Measurements from ENCODE around the gene USP17L13. TPM values are rescaled to one million over a fixed set of nuclear protein-coding genes. Genes with fewer than 3 reads are reported as not detected.
"Not testable (repeated sequence)": the region's sequence is repeated elsewhere in the genome, so short reads cannot be mapped to it uniquely, and the experiment has no call there.

The USP17L13 gene
- not detected for total RNA-seq

DNA sequence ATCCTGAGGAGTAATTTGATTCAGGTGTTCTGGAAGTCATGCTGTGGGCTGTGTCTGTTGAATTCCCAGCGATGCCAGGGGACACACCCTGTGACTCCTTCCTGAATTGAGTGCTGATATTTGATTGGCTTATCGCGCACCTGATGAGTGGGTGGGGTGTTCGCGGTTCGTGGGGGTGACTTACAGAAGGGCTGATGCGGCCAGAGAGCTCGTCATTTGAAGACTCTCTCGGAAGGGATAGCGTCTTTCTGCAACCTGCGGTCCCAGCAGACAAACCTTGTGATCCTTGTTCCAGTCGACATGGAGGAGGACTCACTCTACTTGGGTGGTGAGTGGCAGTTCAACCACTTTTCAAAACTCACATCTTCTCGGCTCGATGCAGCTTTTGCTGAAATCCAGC, at the start of gene USP17L13:
TSS of gene USP17L13 (plus strand) at position 301 of the 400 bp plus-strand sequence. CDS start at position 301, 0 bp downstream.
- intact Hi-C loops (cut with DNase I; ENCODE audit: low total_unique reads); H3K4me3 ChIP-seq (ENCODE audit: low read depth, poor library complexity, severe bottlenecking); DNase-seq (ENCODE audit: low spot score in 2 of 2): not testable (repeated sequence)
- WGBS, 2 donors = no CpG with 5 or more reads among the region's 14 CpGs

GRCh38 chr4:9210357-9210756, 14.3 kb upstream of the USP17L13 start, which contains the start of gene USP17L10:
TSS of gene USP17L10 (plus strand) at chr4:9210657. CDS start at chr4:9210657, 0 bp downstream.
- DNase-seq (ENCODE audit: low spot score in 2 of 2); intact Hi-C loops (cut with DNase I; ENCODE audit: low total_unique reads); H3K4me3 ChIP-seq (ENCODE audit: low read depth, poor library complexity, severe bottlenecking): not testable (repeated sequence)
- WGBS, 2 donors = 87% methylated on average over 3 of the region's 13 CpGs; no CpG with 5 or more reads in 1 of the 2 donors

- H3K4me3 ChIP-seq (ENCODE audit: low read depth, poor library complexity, severe bottlenecking); intact Hi-C loops (cut with DNase I; ENCODE audit: low total_unique reads): not testable (repeated sequence)
- WGBS, 2 donors = 79 to 81% methylated on average over 10 to 11 of the region's 14 CpGs
- peak in 1 of 2 donors; percentile 49 for DNase-seq (ENCODE audit: low spot score in 2 of 2)
Observed at GRCh38 chr4:9214701-9215100, 10.0 kb upstream of the USP17L13 start.

- intact Hi-C loops (cut with DNase I; ENCODE audit: low total_unique reads); H3K4me3 ChIP-seq (ENCODE audit: low read depth, poor library complexity, severe bottlenecking); DNase-seq (ENCODE audit: low spot score in 2 of 2): not testable (repeated sequence)
- WGBS, 2 donors = no CpG with 5 or more reads among the region's 14 CpGs
Observed at GRCh38 chr4:9215105-9215504, 9.6 kb upstream of the USP17L13 start, which contains the start of gene USP17L11. TSS of gene USP17L11 (plus strand) at chr4:9215405. CDS start at chr4:9215405, 0 bp downstream.

GRCh38 chr4:9219852-9220251, 4.8 kb upstream of the USP17L13 start, which contains the start of gene USP17L12:
TSS of gene USP17L12 (plus strand) at chr4:9220152. CDS start at chr4:9220152, 0 bp downstream.
- WGBS, 2 donors = no CpG with 5 or more reads among the region's 13 CpGs
- H3K4me3 ChIP-seq (ENCODE audit: low read depth, poor library complexity, severe bottlenecking); intact Hi-C loops (cut with DNase I; ENCODE audit: low total_unique reads); DNase-seq (ENCODE audit: low spot score in 2 of 2): not testable (repeated sequence)

- peak in 1 of 2 donors; percentile 84 for DNase-seq (ENCODE audit: low spot score in 2 of 2)
- intact Hi-C loops (cut with DNase I; ENCODE audit: low total_unique reads); H3K4me3 ChIP-seq (ENCODE audit: low read depth, poor library complexity, severe bottlenecking): not testable (repeated sequence)
- WGBS, 2 donors = 84 to 89% methylated on average over 5 of the region's 8 CpGs
Observed at GRCh38 chr4:9230249-9230648, 5.6 kb downstream of the USP17L13 start.

DNA sequence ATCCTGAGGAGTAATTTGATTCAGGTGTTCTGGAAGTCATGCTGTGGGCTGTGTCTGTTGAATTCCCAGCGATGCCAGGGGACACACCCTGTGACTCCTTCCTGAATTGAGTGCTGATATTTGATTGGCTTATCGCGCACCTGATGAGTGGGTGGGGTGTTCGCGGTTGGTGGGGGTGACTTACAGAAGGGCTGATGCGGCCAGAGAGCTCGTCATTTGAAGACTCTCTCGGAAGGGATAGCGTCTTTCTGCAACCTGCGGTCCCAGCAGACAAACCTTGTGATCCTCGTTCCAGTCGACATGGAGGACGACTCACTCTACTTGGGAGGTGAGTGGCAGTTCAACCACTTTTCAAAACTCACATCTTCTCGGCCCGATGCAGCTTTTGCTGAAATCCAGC, 9.4 kb downstream of the USP17L13 start, which contains the start of gene USP17L15:
TSS of gene USP17L15 (plus strand) at position 301 of the 400 bp plus-strand sequence. CDS start at position 301, 0 bp downstream.
- H3K4me3 ChIP-seq (ENCODE audit: low read depth, poor library complexity, severe bottlenecking); DNase-seq (ENCODE audit: low spot score in 2 of 2); intact Hi-C loops (cut with DNase I; ENCODE audit: low total_unique reads): not testable (repeated sequence)
- no CpG with 5 or more reads among the region's 15 CpGs for WGBS, 2 donors

- intact Hi-C loops (cut with DNase I; ENCODE audit: low total_unique reads); H3K4me3 ChIP-seq (ENCODE audit: low read depth, poor library complexity, severe bottlenecking): not testable (repeated sequence)
- DNase-seq (ENCODE audit: low spot score in 2 of 2) = peak in 1 of 2 donors; percentile 63
- WGBS, 2 donors = no CpG with 5 or more reads among the region's 12 CpGs
Observed at GRCh38 chr4:9238461-9238860, 13.8 kb downstream of the USP17L13 start.

- H3K4me3 ChIP-seq (ENCODE audit: low read depth, poor library complexity, severe bottlenecking); intact Hi-C loops (cut with DNase I; ENCODE audit: low total_unique reads); DNase-seq (ENCODE audit: low spot score in 2 of 2): not testable (repeated sequence)
- WGBS, 2 donors = 91 to 93% methylated on average over 10 to 14 of the region's 14 CpGs
Observed at GRCh38 chr4:9243579-9243978, 18.9 kb downstream of the USP17L13 start, which contains the start of gene USP17L17. TSS of gene USP17L17 (plus strand) at chr4:9243879. CDS start at chr4:9243879, 0 bp downstream.

- WGBS, 2 donors = 91 to 93% methylated on average over 11 to 14 of the region's 26 CpGs
- DNase-seq (ENCODE audit: low spot score in 2 of 2) = peak; percentile 7 to 82
Observed at GRCh38 chr4:9247953-9248680, 23.4 kb downstream of the USP17L13 start, which contains the start of gene USP17L18. TSS of gene USP17L18 (plus strand) at chr4:9248630. CDS start at chr4:9248630, 0 bp downstream.

GRCh38 chr4:9253078-9253477, 28.4 kb downstream of the USP17L13 start, which contains the start of gene USP17L19:
TSS of gene USP17L19 (plus strand) at chr4:9253378. CDS start at chr4:9253378, 0 bp downstream.
- WGBS, 2 donors = no CpG with 5 or more reads among the region's 13 CpGs
- DNase-seq (ENCODE audit: low spot score in 2 of 2); H3K4me3 ChIP-seq (ENCODE audit: low read depth, poor library complexity, severe bottlenecking); intact Hi-C loops (cut with DNase I; ENCODE audit: low total_unique reads): not testable (repeated sequence)

More at GRCh38 chr4:9247953-9248680, 23.4 kb downstream of the USP17L13 start, which contains the start of gene USP17L18:
- intact Hi-C loops (cut with DNase I; ENCODE audit: low total_unique reads); H3K4me3 ChIP-seq (ENCODE audit: low read depth, poor library complexity, severe bottlenecking): not testable (repeated sequence)

GRCh38 chr4:9257824-9258223, 33.1 kb downstream of the USP17L13 start, which contains the start of gene USP17L20:
TSS of gene USP17L20 (plus strand) at chr4:9258124. CDS start at chr4:9258124, 0 bp downstream.
- DNase-seq (ENCODE audit: low spot score in 2 of 2); intact Hi-C loops (cut with DNase I; ENCODE audit: low total_unique reads); H3K4me3 ChIP-seq (ENCODE audit: low read depth, poor library complexity, severe bottlenecking): not testable (repeated sequence)
- no CpG with 5 or more reads among the region's 15 CpGs for WGBS, 2 donors

DNA sequence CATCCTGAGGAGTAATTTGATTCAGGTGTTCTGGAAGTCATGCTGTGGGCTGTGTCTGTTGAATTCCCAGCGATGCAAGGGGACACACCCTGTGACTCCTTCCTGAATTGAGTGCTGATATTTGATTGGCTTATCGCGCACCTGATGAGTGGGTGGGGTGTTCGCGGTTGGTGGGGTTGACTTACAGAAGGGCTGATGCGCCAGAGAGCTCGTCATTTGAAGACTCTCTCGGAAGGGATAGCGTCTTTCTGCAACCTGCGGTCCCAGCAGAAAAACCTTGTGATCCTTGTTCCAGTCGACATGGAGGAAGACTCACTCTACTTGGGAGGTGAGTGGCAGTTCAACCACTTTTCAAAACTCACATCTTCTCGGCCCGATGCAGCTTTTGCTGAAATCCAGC, 37.9 kb downstream of the USP17L13 start, which contains the start of gene USP17L21:
TSS of gene USP17L21 (plus strand) at position 301 of the 400 bp plus-strand sequence. CDS start at position 301, 0 bp downstream.
- DNase-seq (ENCODE audit: low spot score in 2 of 2); intact Hi-C loops (cut with DNase I; ENCODE audit: low total_unique reads); H3K4me3 ChIP-seq (ENCODE audit: low read depth, poor library complexity, severe bottlenecking): not testable (repeated sequence)
- WGBS, 2 donors = no CpG with 5 or more reads among the region's 13 CpGs

GRCh38 chr4:9267319-9267718, 42.6 kb downstream of the USP17L13 start, which contains the start of gene USP17L22:
TSS of gene USP17L22 (plus strand) at chr4:9267619. CDS start at chr4:9267619, 0 bp downstream.
- H3K4me3 ChIP-seq (ENCODE audit: low read depth, poor library complexity, severe bottlenecking); intact Hi-C loops (cut with DNase I; ENCODE audit: low total_unique reads); DNase-seq (ENCODE audit: low spot score in 2 of 2): not testable (repeated sequence)
- no CpG with 5 or more reads among the region's 15 CpGs for WGBS, 2 donors
